ENCODE measurements around the gene MUC4. TPM values are rescaled to one million over a fixed set of nuclear protein-coding genes. Genes with fewer than 3 reads are reported as not detected.
"Not testable (repeated sequence)": the region's sequence is repeated elsewhere in the genome, so short reads cannot be mapped to it uniquely, and the experiment has no call there.

MUC4 gene
- total RNA-seq, 1 donor from 2014 or later, result 0.14 TPM

GRCh38 chr3:195835791-195836190, 24.1 kb upstream of the MUC4 start:
- DNase-seq (ENCODE audit: low spot score), result no peak

GRCh38 chr3:195834675-195835583, 23.2 kb upstream of the MUC4 start:
- DNase-seq (ENCODE audit: low spot score), result no peak

- no peak for DNase-seq (ENCODE audit: low spot score)
Observed at GRCh38 chr3:195829897-195830254, 18.1 kb upstream of the MUC4 start.

- no peak for DNase-seq (ENCODE audit: low spot score)
Observed at GRCh38 chr3:195828762-195829161, 17.0 kb upstream of the MUC4 start.

GRCh38 chr3:195825857-195826804, 14.4 kb upstream of the MUC4 start:
- no peak for DNase-seq (ENCODE audit: low spot score)

GRCh38 chr3:195825191-195825588, 13.5 kb upstream of the MUC4 start:
- DNase-seq (ENCODE audit: low spot score), result no peak

- not testable (repeated sequence) for DNase-seq (ENCODE audit: low spot score)
Observed at GRCh38 chr3:195824425-195825190, 12.9 kb upstream of the MUC4 start.

- DNase-seq (ENCODE audit: low spot score), result no peak
Observed at GRCh38 chr3:195823999-195824398, 12.3 kb upstream of the MUC4 start.

- DNase-seq (ENCODE audit: low spot score), result no peak
Observed at GRCh38 chr3:195823280-195823679, 11.6 kb upstream of the MUC4 start.

GRCh38 chr3:195822131-195822696, 10.5 kb upstream of the MUC4 start:
- DNase-seq (ENCODE audit: low spot score), result no peak

GRCh38 chr3:195821403-195822130, 9.8 kb upstream of the MUC4 start:
- no peak for DNase-seq (ENCODE audit: low spot score)

GRCh38 chr3:195820901-195821300, 9.2 kb upstream of the MUC4 start:
- DNase-seq (ENCODE audit: low spot score), result no peak

GRCh38 chr3:195820186-195820585, 8.5 kb upstream of the MUC4 start:
- DNase-seq (ENCODE audit: low spot score), result no peak

GRCh38 chr3:195818301-195818700, 6.6 kb upstream of the MUC4 start:
- DNase-seq (ENCODE audit: low spot score), result no peak

- no peak for DNase-seq (ENCODE audit: low spot score)
Observed at GRCh38 chr3:195817578-195818135, 5.9 kb upstream of the MUC4 start.

- not testable (repeated sequence) for DNase-seq (ENCODE audit: low spot score)
Observed at GRCh38 chr3:195816276-195816913, 4.7 kb upstream of the MUC4 start.

- DNase-seq (ENCODE audit: low spot score), result no peak
Observed at GRCh38 chr3:195815169-195815771, 3.5 kb upstream of the MUC4 start.

GRCh38 chr3:195813916-195814640, 2.3 kb upstream of the MUC4 start:
- no peak for DNase-seq (ENCODE audit: low spot score)

GRCh38 chr3:195812366-195812765, 637 bp upstream of the MUC4 start:
- no peak for DNase-seq (ENCODE audit: low spot score)
